DOHH2 (cell line): ENCODE data around the gene OPN1LW.

Experiments used
- CTCF ChIP-seq: fragments of 200-600 bp; sonication (generic); IDR thresholded peaks from one replicate; pipeline ENCODE4 v1.5.1; 2014; ENCODE audit warnings: antibody characterized with exemption, mild to moderate bottlenecking, low read depth, low read length; ENCODE audit not compliant: poor library complexity, severe bottlenecking
- EZH2phosphoT487 ChIP-seq: fragments of 200-600 bp; sonication (generic); IDR thresholded peaks from 2 replicates; pipeline ENCODE4 v1.6.1; 2017; ENCODE audit warnings: borderline replicate concordance, mild to moderate bottlenecking, antibody characterized with exemption, low read length, moderate library complexity, mixed read lengths

GRCh38 chrX:154142950-154143745, 895 bp upstream of the OPN1LW start:
- TF ChIP-seq CTCF: no peak
- no peak for TF ChIP-seq EZH2phosphoT487
